HFF-Myc (cell line): ENCODE data around the gene PAX7.

ENCODE experiments used
- DNase-seq: peaks from one replicate; pipeline ENCODE4 v3.0.0-alpha.2; 2011; ENCODE audit warnings: low read depth; ENCODE audit errors: extremely low read depth
- H3K4me3 ChIP-seq: replicated peaks from 2 replicates; pipeline ENCODE4 v1.5.1; 2011; ENCODE audit warnings: low read depth, mild to moderate bottlenecking, control low read depth, low read length
- TF ChIP-seq, protein P1 (sequence below): IDR thresholded peaks from 2 replicates; pipeline ENCODE4 v1.5.1; 2012; ENCODE audit warnings: mild to moderate bottlenecking, low read depth, low read length, control low read depth; ENCODE audit errors: missing control alignments

PAX7 gene

DNA sequence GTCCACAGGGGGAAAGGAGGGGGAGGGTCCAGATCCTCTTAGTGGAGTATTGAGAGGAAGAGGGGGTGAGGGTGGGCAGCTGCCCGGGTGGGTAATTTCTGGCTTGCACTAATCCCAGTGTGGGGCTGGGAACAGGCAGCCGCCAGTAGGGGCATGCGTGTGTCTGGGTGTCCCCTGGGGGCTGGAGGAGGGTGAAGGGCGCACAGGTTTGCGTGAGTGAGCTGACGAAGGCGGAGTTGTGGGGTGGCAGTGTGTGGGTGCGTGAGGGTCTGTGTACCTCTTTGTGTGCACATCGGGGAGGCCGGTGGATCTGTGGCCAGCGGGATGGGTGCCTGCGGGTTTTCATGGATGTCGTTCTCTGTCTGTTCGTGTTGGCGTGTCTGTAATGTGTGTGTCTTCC is 97.3 kb downstream of the PAX7 start:
- TF ChIP-seq, protein P1, sequence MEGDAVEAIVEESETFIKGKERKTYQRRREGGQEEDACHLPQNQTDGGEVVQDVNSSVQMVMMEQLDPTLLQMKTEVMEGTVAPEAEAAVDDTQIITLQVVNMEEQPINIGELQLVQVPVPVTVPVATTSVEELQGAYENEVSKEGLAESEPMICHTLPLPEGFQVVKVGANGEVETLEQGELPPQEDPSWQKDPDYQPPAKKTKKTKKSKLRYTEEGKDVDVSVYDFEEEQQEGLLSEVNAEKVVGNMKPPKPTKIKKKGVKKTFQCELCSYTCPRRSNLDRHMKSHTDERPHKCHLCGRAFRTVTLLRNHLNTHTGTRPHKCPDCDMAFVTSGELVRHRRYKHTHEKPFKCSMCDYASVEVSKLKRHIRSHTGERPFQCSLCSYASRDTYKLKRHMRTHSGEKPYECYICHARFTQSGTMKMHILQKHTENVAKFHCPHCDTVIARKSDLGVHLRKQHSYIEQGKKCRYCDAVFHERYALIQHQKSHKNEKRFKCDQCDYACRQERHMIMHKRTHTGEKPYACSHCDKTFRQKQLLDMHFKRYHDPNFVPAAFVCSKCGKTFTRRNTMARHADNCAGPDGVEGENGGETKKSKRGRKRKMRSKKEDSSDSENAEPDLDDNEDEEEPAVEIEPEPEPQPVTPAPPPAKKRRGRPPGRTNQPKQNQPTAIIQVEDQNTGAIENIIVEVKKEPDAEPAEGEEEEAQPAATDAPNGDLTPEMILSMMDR, result no peak
- no peak overlapping the region for H3K4me3 ChIP-seq
- no peak for DNase-seq

DNA sequence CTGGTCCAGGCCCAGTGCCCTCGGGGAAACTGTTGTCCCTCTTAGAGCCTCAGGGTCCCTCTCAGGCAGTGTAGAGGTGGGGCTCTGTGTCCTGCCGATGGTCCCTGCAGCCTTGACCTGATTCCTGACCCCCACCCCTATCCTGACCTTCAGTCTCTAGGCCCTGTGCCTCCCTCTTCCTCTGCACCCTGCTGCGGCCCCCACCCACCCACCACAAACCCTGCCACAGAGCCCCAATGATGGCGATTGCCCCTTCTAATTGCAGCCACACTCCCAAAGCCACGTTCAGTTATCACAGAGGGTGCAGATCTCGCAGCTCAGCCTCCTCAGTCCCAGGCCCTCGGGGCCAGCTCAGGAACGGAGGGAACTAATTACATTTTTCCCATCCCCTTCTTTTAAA is 99.7 kb downstream of the PAX7 start:
- H3K4me3 ChIP-seq, result no peak overlapping the region
- TF ChIP-seq, protein P1, result no peak
- no peak for DNase-seq

DNA sequence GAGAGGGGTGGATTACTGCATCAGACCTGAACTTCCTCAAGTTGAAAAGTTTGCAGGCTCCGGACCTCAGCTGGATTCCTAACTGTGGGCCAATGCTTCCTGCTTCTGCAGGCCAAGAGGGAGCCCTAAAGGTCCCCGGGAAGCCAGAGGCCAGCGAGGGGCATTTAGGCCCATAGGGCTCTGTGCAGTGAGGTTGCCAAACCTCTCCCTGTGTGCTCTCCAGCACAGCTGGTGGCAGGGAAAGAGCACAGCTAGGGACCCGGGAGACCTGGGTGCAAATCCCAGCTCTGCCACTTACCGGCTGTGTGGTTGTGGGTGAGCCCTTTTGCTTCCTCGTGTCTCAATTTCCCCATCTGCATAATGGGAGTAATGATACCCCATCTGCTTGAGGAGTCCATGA is 100.5 kb downstream of the PAX7 start:
- TF ChIP-seq, protein P1, result no peak
- no peak for DNase-seq

DNA sequence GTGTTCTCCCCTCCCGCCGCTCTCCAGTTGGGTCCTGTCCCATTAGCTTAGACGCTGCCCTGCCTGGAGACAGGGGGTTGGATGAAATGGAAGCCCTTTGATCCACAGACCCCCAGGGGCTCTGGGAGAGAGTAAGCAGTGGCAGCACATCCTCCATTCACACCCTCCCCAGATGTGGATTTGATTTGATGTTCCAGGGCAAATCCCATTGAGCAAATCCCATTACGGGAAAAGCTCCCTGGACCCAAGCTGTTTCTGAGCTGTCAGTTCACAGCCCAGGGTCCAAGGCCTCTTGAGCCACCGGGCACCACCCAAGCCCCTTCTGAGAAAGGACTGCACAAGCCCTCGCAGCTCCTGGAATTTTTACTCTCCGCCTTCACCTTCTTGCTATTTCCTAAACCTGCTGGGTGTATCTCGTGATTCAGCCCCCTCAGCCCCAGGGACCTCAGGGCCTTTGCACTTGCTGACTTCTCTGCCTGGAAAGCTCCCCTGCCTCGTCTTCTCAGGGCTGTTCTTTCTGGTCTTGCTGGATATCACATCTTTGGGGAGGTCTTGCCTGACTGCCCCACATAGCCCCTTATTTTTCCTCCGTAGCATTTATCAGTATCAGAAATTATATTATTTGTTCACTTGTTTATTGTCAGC is 101.1 kb downstream of the PAX7 start:
- TF ChIP-seq, protein P1, result no peak
- DNase-seq, result no peak
- H3K4me3 ChIP-seq, result no peak overlapping the region

More for the DNA sequence above, 100.5 kb downstream of the PAX7 start:
- H3K4me3 ChIP-seq, result no peak overlapping the region

DNA sequence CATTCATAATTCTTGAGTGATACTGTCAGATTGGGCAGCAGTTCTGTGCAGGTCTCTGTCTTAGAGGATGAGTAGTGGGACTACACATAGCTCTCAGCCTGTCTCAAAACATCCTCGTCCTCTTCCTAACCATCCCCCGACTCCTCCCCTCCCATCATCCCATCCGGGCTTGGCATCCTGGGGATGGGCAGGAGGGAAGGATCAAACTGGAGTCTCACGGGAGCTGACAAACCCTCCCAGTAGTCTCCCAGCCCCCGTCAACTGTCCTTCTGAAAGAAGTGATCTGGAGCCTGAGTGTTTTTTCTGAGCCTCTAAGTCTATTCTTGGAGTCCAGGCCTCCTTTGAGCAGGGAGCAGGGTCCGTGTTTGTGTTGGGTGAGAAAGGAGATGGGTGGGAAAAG is 102.0 kb downstream of the PAX7 start:
- DNase-seq, result no peak
- TF ChIP-seq, protein P1, result no peak
- no peak overlapping the region for H3K4me3 ChIP-seq

DNA sequence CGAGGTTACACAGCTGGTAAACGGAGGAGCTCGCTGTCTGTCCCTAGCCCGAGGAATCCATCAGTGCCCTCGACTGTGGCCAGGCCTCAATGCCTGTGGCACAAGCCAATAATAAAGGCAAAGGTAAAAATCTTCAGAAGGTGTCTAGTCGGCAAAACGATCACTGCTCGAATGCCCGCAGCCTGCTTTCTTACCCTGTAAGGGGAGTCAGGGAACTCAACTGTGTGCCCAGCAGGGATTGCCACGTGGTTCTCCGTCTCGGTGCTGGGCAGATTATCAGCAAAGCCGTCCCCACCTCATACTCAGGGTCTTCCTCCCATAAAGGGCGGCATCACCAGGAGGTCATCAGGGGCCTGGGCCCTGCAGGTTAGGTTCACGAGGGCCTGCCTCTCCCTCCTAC is 103.4 kb downstream of the PAX7 start:
- TF ChIP-seq, protein P1, result no peak
- H3K4me3 ChIP-seq, result no peak overlapping the region
- no peak for DNase-seq
